Measurements from ENCODE around the gene NLGN4Y. TPM values are rescaled to one million over a fixed set of nuclear protein-coding genes. Genes with fewer than 3 reads are reported as not detected.

Gene NLGN4Y
- under 0.01 TPM in 1 of 2 replicates, not detected in the other for total RNA-seq

GRCh38 chrY:14524272-14525231, at the start of gene NLGN4Y:
TSS of gene NLGN4Y (plus strand) at chrY:14524529. CDS start at chrY:14622120, 97,591 bp downstream.

